T47D (cell line): ENCODE measurements around the gene C1orf52.
A peak's percentile ranks its signal among the peaks of the same experiment; 100 is the strongest.

Experiments
- DNase-seq, 2 experiments: peaks; one replicate each; pipeline versions ENCODE4 v3.0.0 to v3.0.0-alpha.2; 2011 to 2012; ENCODE audit warnings: low read depth in 1 of 2, low spot score in 1 of 2
- JUND ChIP-seq: IDR thresholded peaks from 2 replicates; pipeline ENCODE4 v1.6.1; 2012; ENCODE audit warnings: low read depth
- in situ Hi-C: cut with HindIII; loops from 2 replicates; pipeline ENCODE4 v1.10.0; 2016; ENCODE audit warnings: low sequenced_read_pairs, low pct_unique_long_range_greater_than_20kb

The C1orf52 gene

DNA sequence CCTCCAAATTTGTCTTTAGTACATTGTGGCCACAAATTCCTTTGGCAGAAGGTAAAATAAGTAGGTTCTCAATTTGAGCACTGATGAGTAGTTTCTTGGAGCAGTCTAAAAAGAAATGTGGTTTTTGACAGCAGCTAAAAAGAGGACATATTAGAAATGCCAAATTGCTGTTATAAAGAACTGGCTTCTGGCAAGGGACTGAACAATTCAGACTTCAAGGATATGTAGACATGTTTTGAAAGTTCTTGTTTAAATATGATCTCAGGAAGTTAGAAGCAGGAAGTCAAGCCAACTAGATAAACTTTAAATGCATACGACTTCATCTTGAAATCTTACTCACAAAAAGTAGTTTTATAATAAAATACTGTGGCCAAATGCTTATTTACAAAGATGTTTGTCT lies 18.8 kb downstream of the C1orf52 start:
- no peak for DNase-seq
- no peak for TF ChIP-seq JUND
- in situ Hi-C loops: no loop called here

- peak in 1 of 2 experiments; percentile 62 for DNase-seq
- no peak for TF ChIP-seq JUND
- in situ Hi-C loops: no loop called here
Measured at GRCh38 chr1:85240174-85240601, 19.3 kb downstream of the C1orf52 start.

DNA sequence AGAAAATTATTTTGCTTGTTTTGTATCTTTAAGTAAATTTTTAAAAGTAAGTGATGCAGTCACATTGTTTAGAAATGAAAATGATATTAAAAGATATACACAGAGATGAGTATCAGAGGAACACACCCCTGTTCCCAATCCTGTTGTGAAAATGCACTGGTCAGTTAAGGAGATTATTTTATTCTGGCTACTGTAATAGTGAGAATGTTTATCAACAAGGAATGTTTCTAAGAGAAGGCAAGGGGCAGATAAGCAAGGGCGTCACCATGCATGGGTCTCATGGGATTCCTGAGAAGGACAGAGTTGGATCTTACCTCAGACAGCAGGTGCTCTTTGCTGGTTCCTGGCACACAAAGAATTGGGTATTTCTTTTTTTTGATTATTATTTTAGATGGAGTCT lies 21.8 kb downstream of the C1orf52 start:
- in situ Hi-C loops: no loop called here
- no peak for TF ChIP-seq JUND
- no peak for DNase-seq

DNA sequence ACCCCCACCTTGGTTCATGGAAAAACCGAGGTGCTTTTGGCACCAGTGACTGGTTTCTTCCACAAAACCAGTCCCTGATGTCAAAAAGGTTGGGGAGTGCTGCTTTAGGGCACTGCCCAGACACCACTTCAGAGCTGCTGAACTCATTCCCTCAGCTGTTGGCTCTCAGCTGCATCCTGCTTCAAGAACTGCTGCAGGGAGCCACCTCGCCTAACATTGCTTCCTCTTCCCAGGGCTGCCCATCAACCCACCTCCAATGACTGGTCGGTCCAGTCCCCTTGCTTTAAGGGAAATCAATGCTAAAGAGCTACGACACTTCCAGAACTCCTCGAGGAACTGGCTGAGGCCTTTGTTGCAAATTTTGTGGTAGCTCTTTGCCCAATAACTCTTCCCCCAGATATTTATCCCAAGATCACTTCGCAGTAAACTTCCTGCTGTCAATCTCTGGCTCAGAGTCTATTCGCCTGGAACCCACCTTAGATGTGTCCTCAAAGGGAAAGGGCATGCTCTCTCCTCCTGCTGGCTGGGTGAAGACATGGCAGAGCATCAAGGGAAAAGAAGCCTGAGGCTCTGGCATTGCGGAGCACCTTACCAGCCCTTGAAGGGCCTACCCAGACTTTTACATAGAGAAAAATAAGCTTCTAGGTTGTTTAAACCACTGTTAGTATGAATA lies 29.0 kb downstream of the C1orf52 start:
- TF ChIP-seq JUND: no peak
- in situ Hi-C loops: no loop called here
- DNase-seq: peak in 1 of 2 experiments; percentile 27

DNA sequence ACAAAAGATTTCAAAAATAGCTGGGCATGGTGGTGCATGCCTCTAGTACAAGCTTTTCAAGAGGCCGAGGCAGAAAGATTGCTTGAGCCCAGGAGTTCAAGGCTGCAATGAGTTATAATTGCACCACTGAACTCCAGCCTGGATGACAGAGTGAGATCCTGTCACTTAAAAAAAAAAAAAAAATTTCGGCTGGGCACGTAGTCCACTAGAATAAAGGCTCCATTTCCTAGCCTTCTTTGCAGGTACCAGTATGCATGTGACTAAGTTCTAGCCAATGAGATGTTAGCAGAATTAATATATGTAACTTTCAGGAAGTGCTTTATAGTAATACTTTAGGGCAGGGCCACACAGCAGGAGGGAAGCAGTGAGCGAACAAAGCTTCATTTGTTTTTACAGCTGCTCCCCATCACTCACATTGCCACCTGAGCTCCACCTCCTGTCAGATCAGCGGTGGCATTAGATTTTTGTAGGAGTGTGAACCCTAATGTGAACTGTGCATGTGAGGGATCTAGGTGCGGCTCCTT lies 29.8 kb downstream of the C1orf52 start:
- DNase-seq: no peak
- in situ Hi-C loops: no loop called here
- TF ChIP-seq JUND: no peak

DNA sequence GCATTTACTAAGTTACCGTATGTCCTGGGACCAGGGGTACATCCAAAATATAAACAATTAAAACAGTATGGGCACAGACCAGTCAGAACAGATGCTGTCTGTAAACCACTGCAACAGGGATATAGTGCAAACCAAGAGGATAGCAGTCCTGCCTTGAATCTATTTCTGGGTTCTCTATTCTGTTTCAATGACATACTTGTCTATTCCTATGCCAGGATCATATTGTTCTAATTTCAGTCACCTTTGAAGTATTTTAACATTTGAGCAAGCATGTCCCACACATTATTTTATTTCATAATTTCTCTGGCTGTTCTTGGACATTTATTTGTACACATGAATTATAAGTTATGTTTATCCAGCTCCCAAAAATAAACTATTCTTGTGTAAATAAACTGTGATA lies 30.5 kb downstream of the C1orf52 start:
- TF ChIP-seq JUND: no peak
- in situ Hi-C loops: no loop called here
- DNase-seq: no peak

- DNase-seq: no peak
Measured at GRCh38 chr1:85225624-85226380, 33.7 kb downstream of the C1orf52 start.

GRCh38 chr1:85224734-85225623 lies 34.5 kb downstream of the C1orf52 start:
- in situ Hi-C loops: no loop called here
- DNase-seq: peak in 1 of 2 experiments; percentile 64
- TF ChIP-seq JUND: no peak

More at GRCh38 chr1:85225624-85226380, 33.7 kb downstream of the C1orf52 start:
- in situ Hi-C loops: no loop called here
- TF ChIP-seq JUND: no peak

- DNase-seq: no peak
- no peak for TF ChIP-seq JUND
- in situ Hi-C loops: no loop called here
Measured at GRCh38 chr1:85224295-85224694, 35.2 kb downstream of the C1orf52 start.

- DNase-seq: no peak
- no peak for TF ChIP-seq JUND
- in situ Hi-C loops: no loop called here
Measured at GRCh38 chr1:85223334-85223733, 36.1 kb downstream of the C1orf52 start.

- no peak for TF ChIP-seq JUND
- DNase-seq: no peak
- in situ Hi-C loops: no loop called here
Measured at GRCh38 chr1:85220756-85221201, 38.7 kb downstream of the C1orf52 start.

DNA sequence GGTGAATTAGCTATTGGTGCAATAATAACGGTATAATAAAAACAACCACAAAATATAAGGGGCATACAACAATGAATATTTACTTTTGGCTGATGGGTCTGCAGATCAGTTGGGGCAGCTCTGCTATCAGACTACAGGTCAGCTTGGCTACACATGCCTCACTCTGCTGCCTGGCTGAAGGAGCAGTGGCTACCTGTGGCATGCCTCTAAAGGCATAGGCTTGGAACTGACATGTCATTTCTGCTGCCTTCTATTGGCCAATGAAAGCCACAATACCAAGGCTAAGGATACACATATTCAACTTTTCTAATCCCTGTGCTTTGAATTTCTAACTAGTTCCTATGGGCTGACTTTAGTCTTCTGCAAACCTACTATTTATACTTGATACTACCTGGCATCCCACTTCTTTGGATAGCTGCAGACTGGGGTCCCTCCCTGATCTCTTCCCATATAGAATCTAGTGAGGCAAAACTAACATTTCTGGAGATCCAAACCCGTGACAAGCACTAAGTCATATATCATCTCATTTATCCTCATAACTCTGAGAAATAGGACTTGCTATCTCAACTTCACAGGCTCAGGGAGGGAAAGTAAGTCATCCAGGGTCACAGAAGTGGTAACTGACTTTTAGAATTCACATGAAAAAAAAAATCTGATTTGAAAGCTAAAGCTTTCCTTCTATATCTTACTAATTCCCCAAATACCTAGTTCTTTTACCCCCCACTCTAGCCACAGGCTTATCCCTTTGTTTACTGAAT lies 39.4 kb downstream of the C1orf52 start:
- no peak for TF ChIP-seq JUND
- in situ Hi-C loops: no loop called here
- no peak for DNase-seq
